Measurements from ENCODE around the gene PTPN6.
A peak's percentile ranks its signal among the peaks of the same experiment; 100 is the strongest.
"Not testable (repeated sequence)": the region's sequence is repeated elsewhere in the genome, so short reads cannot be mapped to it uniquely, and the experiment has no call there.

Gene PTPN6

DNA sequence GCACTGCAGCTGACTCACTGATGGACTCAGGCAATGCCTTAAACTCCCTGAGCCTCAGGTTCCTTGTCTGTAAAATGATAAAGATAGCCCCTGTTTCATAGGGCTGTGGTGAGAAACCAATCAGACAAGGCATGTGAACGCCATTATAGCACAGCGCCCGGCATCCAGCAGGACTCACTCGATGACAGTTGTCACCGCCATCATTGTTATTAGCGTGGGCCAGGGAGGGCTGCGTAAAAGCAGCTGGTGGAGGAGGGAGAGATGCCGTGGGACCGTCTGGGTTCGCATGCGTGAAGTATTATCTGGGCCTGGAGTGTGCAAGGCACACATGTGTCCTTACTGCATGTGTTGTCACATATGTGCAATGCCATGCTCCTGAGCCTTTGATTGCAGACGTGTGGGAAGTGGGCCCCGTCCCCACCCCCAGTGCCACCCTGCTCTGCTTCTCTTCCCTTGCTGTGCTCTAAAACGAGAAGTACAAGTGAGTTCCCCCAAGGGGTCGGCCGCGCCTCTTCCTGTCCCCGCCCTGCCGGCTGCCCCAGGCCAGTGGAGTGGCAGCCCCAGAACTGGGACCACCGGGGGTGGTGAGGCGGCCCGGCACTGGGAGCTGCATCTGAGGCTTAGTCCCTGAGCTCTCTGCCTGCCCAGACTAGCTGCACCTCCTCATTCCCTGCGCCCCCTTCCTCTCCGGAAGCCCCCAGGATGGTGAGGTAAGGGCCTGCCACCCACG, at the start of gene PTPN6:
TSS of gene PTPN6 (plus strand) at position 546 of the 730 bp plus-strand sequence. CDS start at position 703, 157 bp downstream.
- DNase-seq (ENCODE audit: low spot score), result no peak
- peak; percentile 67 for FAIRE-seq

DNA sequence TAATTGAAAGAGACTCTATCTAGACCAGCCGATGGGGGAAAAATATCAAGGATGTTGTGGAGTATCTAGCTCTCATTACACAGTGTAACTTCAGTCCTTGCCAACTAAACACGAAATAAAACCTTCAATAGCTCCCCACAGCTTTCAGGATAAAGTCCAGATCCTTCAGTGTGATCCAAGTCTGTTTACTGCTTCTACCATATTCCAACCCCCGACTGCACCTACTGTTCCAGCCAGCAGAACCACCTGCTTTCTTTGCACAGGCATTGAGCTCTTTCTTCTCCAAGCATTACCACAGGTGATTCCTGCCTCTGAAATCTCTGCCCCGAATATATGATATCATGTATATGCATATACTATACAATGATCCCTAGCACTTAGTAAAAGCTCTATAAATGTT, 48.7 kb upstream of the PTPN6 start:
- DNase-seq (ENCODE audit: low spot score) (no peak), FAIRE-seq (no peak)

DNA sequence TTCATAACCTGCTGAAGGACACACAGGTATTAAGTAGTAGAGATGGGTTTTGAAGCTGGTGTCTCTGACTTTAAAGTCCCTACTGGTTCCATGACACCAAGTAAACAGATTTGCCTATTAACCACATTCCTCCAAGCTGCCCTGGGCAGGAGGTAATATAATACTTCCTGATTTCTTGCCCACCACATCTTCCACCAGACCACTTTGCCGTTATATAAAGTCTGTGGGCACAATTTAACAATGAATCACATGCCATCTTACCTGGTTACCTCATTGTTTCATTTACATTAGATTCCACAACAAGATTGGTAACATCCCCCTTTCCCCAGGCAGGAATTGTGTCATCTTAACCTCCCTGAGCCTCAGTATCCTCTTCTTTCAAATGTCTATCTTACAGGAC, 47.4 kb upstream of the PTPN6 start:
- DNase-seq (ENCODE audit: low spot score), result no peak
- FAIRE-seq, result no peak

DNA sequence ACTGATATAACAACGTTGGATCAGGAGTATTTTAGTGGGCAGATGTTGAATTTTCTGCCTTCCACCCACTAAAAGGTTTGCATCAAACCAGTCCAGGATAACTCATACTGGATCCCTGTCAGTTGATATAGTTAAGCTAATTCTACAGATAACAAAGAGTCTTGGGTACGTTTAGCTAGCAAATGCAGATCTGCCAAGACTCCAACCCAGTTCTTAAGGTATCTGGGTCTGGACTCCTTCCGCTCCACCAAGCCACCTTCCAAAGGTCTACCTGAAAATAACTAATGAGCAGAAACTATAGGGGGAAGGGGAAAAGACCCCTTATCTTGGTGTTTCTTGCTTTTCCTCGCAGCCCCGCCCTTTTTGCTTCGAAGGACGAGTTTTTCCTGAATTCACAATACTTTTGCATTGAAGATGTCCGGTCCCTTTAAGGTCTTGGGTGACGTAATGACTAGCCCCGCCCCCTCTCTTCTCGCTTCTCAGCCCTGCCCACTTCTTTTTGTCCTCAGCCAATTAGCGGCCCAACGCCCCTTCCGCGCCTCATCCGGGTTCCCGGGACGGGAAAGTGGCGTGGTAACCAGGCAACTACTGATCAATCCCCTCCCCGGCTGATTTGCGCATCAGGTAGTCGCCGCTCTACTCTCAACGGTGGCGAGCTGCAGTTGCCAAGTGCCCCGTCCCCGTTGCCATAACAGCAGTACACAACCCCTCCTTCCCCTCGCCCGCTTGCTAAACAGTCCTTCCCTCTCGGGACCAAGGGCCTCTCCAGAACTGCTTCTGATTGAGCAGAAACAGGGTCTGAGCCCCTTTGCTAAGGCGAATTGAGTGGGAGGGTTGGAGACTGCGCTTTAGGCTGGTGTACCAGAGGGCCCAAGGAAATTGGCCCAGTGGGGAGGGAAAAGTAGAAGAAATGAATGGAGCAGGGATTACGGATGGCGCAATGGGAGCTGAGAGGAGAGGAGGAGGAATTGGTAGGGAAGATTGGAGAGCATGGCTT, 46.6 kb upstream of the PTPN6 start, which contains the start of gene LRRC23:
TSS of gene LRRC23 (plus strand) at position 543 of the 997 bp plus-strand sequence. CDS start 812 bp downstream, outside the sequence.
- peak; percentile 95 for FAIRE-seq
- DNase-seq (ENCODE audit: low spot score), result peak; percentile 97

DNA sequence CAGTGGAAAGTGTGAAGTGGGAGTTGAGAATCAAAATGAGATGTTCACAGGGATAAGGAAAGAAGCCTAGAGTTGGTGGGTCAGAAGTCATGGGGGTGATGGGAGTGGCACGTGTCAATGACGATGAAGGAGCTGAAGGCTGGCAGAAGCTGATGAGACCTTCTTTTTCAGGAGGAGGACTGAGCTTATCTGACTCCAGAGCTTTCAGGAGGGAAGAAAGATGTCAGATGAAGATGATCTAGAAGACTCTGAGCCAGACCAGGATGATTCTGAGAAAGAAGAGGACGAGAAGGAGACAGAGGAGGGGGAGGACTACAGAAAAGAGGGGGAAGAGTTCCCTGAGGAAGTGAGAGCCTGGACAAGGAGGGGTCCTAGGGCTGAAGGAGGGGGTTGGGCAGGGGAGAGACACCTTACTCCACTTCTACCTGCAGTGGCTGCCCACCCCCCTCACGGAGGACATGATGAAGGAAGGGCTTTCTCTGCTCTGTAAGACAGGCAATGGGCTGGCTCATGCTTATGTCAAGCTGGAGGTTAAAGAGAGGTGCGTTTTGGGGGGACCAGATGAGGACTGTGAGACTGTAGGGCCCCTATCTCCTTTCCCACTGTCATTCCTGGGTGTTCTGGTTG, 45.6 kb upstream of the PTPN6 start:
- no peak for FAIRE-seq
- DNase-seq (ENCODE audit: low spot score), result no peak

DNA sequence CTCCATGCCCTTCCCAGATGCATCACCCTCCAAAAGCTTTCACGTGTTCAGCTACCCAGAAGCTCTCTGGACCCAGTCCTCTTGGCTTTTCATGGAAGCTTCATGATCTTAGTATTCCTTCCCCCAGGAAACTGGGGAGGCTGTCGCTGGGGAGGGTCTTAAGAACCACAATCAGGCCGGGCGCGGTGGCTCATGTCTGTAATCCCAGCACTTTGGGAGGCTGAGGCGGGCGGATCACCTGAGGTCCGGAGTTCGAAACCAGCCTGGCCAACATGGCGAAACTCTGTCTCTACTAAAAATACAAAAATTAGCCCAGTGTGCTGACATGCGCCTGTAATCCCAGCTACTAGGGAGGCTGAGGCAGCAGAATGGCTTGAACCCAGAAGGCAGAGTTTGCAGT, 43.0 kb upstream of the PTPN6 start:
- FAIRE-seq; DNase-seq (ENCODE audit: low spot score): not testable (repeated sequence)

DNA sequence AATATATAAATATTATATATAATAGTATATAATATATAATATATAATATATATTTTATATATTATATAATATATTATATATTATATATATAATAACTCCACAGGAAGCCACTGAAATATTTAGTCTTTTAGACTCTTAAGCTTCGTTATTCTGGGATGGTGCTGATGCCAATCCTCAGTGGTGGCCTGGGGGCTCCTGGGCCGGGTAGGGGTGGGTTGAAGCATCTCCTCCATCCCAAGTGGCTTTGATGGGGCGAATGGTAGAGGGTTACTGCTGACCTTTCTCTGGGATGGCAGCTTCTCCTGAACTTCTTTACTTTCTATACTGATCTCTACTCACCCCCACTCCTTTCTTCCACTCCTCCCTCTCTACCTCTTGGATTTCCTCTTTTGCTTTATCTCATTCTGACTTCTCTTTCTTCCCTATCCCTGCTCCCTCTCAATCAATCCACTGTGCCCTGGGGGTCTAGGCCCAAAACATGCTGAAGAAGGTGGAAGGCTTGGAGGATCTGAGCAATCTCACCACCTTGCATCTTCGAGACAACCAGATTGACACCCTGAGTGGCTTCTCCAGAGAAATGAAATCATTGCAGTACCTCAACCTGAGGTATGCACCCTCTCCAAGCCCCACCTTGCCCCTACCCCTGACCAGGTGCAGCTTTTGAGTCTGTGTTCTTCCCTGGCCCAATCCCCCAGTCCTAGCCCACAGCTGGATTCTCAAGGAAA, 41.6 kb upstream of the PTPN6 start:
- DNase-seq (ENCODE audit: low spot score), result no peak
- no peak for FAIRE-seq

DNA sequence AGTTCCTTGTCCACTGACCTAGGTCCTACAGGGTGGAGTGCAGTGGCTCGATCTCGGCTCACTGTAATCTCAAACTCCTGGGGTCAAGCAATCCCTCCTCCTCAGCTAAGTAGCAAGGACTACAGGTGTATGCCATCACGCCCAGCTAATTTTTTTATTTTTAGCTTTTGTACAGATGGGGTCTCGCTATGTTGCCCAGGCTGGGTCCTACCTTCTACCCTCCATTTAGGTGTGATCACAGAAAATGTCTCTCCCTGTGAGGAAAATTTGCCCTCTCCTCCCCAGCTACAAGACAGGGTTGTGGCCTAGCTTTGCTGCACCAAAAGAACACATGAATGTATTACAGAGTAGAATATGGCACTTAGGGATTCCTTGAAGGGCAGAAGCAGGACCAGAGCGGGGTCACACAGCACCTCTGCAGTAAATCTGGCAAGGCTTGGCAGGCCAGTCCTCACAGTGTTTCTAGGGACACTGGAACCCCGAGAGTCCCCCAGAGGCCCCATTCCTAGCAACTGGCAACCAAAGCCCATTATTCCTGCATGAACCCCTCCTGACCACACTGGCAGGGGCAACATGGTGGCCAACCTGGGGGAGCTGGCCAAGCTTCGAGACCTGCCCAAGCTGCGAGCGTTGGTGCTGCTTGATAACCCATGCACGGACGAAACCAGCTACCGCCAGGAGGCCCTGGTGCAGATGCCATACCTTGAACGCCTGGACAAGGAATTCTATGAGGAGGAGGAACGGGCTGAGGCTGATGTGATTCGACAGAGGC, 38.8 kb upstream of the PTPN6 start:
- FAIRE-seq (peak; percentile 68), DNase-seq (ENCODE audit: low spot score) (no peak)

DNA sequence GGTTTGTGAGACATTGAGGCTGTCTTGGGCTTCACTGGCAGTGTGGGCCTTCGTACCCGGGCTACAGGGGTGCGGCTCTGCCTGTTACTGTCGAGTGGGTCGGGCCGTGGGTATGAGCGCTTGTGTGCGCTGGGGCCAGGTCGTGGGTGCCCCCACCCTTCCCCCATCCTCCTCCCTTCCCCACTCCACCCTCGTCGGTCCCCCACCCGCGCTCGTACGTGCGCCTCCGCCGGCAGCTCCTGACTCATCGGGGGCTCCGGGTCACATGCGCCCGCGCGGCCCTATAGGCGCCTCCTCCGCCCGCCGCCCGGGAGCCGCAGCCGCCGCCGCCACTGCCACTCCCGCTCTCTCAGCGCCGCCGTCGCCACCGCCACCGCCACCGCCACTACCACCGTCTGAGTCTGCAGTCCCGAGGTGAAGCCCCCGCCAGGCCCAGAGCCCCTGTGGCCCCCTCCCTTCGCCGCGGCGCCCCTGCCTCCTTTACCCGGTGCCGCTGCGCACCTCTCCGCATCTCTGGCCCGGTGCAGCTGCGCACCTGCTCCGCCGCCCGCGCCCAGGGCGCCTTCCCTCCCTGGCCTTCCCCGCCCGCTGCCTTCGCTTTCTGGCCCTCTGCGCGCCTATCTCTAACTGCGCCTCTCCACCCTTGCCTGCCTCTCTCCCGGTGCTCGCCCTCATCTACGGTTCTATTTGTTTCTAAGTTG, 36.8 kb upstream of the PTPN6 start, which contains the start of gene ENO2:
TSS of gene ENO2 (plus strand) at position 335 of the 701 bp plus-strand sequence. CDS start 1,253 bp downstream, outside the sequence.
- DNase-seq (ENCODE audit: low spot score) (peak; percentile 93), FAIRE-seq (peak; percentile 91)

DNA sequence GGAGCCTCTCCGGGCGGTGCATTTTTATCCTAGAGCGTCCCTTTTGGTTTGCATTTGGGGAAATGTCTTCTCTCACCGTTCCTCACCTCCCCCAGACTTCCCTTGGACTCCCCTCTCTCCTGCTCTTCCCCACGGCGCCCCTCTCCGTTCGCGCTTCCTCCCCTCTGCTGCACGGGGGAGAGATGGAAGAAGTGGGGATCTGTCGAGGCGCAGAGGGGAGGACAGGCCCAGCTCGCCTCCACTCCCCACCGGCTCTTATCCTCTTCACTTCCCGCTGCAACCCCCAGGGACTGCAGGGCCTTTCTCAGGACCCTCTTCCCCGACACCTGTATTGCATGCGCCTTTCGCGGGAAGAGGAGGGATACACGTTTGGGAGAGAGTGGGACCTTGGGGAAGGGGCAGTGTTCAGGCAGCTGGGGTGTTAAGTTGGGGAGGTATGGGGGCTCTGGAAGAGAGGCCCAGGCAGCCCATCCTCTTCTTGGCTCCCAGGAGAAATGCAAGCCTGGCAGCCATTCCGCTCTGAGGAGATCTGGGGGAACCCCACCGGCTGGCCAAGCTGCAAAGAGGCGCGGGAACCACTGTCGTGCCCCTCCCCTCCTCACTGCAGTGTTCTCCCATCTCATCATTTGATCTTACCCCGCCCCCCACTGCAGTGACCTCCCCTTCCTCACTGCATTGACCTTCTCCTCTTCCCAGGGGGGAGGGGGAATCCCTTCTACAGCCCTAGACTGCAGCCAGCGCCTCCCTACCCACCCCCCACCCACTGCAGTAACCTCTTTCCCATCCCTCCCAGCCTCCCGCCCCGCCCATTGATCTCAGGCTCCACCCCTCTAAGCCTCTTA, 36.0 kb upstream of the PTPN6 start:
- FAIRE-seq, result peak; percentile 40
- DNase-seq (ENCODE audit: low spot score), result no peak

DNA sequence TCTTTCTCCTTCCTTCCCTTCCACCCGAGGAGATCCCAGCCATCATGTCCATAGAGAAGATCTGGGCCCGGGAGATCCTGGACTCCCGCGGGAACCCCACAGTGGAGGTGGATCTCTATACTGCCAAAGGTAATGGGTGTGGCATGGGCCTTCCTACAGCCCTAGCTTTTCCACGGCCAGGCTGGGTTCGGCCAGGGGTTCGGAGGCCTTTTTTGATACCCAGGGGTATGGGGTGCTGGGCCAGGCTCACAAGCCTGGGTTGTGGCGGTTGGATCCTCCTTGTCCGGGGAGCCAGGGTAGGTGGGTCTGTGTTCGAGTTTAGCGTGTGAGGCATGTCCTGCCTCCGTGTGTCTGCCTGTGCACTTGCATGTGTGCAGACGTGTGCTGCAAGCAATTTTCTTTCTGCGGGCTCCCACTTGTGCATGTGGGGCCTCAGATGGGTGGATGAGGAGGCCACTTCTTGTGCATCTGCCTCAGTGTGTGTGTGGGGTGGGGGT, 35.3 kb upstream of the PTPN6 start:
- DNase-seq (ENCODE audit: low spot score), result no peak
- FAIRE-seq, result peak; percentile 42

DNA sequence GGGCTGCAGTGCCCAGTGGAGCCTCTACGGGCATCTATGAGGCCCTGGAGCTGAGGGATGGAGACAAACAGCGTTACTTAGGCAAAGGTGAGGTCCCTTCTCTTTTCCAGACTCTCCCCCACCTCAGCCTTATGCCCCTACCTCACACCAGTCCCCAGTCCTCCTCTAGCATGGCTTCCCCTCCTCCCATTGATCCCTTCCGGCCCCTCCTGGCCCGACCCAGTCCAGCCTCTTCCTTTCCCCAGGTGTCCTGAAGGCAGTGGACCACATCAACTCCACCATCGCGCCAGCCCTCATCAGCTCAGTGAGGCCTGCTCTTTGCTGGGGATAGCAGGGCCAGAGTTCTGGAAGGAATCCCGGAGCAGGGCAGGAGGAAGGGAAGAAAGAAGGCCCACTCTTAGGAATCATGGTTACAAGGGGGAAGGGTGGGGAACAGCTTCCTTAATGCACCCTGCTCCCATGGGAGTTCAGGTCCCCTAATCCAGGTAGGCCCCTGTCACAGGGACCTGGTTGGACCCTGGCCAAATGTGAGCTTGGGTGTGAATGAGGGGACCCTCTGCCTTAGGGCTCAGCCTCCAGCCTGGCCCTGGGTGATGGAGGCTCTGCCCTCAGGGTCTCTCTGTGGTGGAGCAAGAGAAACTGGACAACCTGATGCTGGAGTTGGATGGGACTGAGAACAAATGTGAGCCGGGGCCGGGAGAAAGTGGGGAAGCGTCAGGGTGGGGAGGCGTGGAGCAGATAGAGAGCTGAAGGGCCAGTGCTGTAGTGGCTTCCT, 34.5 kb upstream of the PTPN6 start:
- DNase-seq (ENCODE audit: low spot score), result no peak
- FAIRE-seq, result no peak

DNA sequence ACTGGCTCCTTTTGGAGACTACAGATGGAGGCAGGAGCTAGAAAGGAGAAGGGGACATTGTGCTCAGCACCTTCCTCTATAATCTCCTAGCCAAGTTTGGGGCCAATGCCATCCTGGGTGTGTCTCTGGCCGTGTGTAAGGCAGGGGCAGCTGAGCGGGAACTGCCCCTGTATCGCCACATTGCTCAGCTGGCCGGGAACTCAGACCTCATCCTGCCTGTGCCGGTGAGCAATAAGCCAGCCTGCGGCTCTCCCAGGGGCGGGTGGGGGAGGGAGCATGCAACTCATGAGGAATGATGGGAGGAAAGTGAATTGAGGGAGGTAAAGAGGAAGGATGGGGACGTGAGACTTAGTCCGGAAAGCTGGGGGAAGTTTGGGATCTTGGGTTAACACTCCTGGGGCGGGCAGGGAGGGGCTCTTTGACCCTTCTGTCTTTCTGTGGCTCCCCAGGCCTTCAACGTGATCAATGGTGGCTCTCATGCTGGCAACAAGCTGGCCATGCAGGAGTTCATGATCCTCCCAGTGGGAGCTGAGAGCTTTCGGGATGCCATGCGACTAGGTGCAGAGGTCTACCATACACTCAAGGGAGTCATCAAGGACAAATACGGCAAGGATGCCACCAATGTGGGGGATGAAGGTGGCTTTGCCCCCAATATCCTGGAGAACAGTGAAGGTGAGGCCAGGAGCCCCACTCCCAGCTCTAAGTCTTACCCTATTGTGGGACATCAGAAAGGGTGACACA, 33.5 kb upstream of the PTPN6 start:
- FAIRE-seq (no peak), DNase-seq (ENCODE audit: low spot score) (no peak)

DNA sequence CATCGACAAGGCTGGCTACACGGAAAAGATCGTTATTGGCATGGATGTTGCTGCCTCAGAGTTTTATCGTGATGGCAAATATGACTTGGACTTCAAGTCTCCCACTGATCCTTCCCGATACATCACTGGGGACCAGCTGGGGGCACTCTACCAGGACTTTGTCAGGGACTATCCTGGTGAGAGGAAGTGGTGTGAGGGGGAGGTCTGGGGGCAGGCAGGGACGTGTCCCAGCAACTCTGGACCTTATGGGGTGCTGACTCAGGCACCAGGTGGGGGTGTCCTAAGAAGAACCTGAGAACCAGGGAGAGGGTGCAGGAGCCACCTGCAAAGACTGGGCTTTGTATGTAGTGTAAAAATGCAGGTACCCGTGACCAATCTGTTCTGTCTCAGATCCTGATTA, 31.6 kb upstream of the PTPN6 start:
- FAIRE-seq (no peak), DNase-seq (ENCODE audit: low spot score) (no peak)

DNA sequence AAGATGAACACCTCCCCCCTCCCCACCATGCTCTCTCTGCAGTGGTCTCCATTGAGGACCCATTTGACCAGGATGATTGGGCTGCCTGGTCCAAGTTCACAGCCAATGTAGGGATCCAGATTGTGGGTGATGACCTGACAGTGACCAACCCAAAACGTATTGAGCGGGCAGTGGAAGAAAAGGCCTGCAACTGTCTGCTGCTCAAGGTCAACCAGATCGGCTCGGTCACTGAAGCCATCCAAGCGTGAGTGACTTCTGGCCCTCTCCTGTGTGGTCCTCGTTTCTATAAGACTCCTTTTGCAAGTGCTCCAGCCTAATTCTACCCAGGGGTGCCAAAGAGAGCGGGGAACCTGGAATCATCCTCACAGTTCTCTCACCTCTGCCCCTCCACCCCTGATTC, 29.6 kb upstream of the PTPN6 start:
- DNase-seq (ENCODE audit: low spot score), result no peak
- FAIRE-seq, result no peak

DNA sequence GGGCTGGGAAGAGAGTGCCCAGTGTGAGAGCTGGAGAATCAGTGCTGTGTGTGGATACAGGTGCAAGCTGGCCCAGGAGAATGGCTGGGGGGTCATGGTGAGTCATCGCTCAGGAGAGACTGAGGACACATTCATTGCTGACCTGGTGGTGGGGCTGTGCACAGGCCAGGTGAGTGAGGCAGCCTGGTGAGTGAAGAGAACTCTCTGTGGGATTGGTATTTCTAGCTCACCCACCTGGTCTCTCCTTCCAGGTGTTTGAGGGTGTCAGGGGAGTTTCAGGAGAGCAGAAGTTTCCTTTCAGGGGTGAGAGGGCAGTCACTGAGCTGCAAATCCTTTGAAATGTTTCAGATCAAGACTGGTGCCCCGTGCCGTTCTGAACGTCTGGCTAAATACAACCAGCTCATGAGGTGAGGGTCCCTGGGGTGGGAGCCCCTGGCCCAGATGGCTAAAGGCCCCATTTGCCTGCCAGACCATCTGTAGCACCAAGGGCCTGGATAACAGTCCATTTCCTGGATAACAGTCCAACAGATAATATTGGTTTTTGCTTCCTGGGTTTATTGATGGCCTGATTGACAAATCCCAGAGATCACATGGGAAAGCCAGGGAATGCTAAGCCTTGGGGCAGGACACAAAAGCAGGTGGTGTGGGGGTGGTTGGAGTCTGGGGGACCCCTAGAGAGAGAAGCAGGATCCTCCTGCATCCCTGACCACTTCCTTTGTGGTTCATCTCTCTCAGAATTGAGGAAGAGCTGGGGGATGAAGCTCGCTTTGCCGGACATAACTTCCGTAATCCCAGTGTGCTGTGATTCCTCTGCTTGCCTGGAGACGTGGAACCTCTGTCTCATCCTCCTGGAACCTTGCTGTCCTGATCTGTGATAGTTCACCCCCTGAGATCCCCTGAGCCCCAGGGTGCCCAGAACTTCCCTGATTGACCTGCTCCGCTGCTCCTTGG, 28.9 kb upstream of the PTPN6 start:
- FAIRE-seq (no peak), DNase-seq (ENCODE audit: low spot score) (no peak)
